Heart left ventricle (tissue), 13 donors: ENCODE data around the gene LGALS4.
"Not testable (repeated sequence)": the region's sequence is repeated elsewhere in the genome, so short reads cannot be mapped to it uniquely, and the experiment has no call there.

ENCODE experiments used
- CTCF ChIP-seq, 12 donors: fragments of 200-600 bp; sonication (generic) in 4 of 12; IDR thresholded peaks; one replicate each; pipeline versions ENCODE4 v1.5.0 to v1.8.0; 2018 to 2022; ENCODE audit warnings: antibody characterized with exemption in 12 of 12, mild to moderate bottlenecking in 5 of 12
- POLR2A ChIP-seq, 2 donors: fragments of 450-650 bp; IDR thresholded peaks; one replicate each; pipeline ENCODE4 v1.6.1; 2017; ENCODE audit warnings: antibody characterized with exemption in 2 of 2, mild to moderate bottlenecking in 2 of 2, moderate library complexity in 2 of 2
- donor health status: ischemic (EF 13 %, LVEDD 7.1; RV severe dilation, severe dysfunction).
- donor health status: DM: no; HTN: yes; CAD: no.
- donor health status: DM: no; HTN: no; CAD: no.
- donor health status: ischemic (EF 25% LVEDD 6.9; RV normal size, moderate dysfunction).
- donor health status: ischemic (EF 25% LVEDD 5.7; RV mildly dilated, moderate dysfunction).
- donor health status: ischemic (EF 35%, LVEDD 5.7; RV mildly dilated, moderate dysfunction).
- donor health status: nonischemic (EF 11% LVEDD 7.7; RV severe dilation, severe dysfunction).
- donor health status: DM: yes; HTN: yes; CAD: no.
- donor health status: PGD.
- donor health status: ischemic (EF 29% LVEDD 5.4; RV normal size, mild dysfunction).
- donor health status: nonischemic (EF 23%, LVEDD 6.1; RV moderate dilation, normal function).

GRCh38 chr19:38771569-38771968, 41.2 kb downstream of the LGALS4 start:
- not testable (repeated sequence) for TF ChIP-seq CTCF, POLR2A (IDR thresholded peaks at IDR 0.05)
